H1 (cell line): ENCODE data around the gene ADD2. TPM values are rescaled to one million over a fixed set of nuclear protein-coding genes. Genes with fewer than 3 reads are reported as not detected.

ENCODE experiments used
- CTCF ChIA-PET: fragments of 300-600 bp; sonication (Branson Sonifier 250); formaldehyde crosslinking; loops from one replicate; lab custom pipeline; 2021; ENCODE audit not compliant: partially characterized antibody; lab: Charles Lee
- POLR2A ChIA-PET: fragments of 300-600 bp; sonication (Branson Sonifier 250); formaldehyde crosslinking; loops from one replicate; lab custom pipeline; 2021; ENCODE audit warnings: inconsistent platforms; ENCODE audit not compliant: partially characterized antibody; lab: Charles Lee
- DNase-seq, 2 experiments: peaks; one replicate each; pipeline versions ENCODE4 v3.0.0 to v3.0.0-alpha.2; 2010 to 2022; ENCODE audit warnings: low spot score in 2 of 2, low read depth in 1 of 2, mixed read lengths in 1 of 2
- FAIRE-seq: peaks from 2 replicates; lab custom pipeline; 2011; peaks lifted over from hg19 to GRCh38; lab: Jason Lieb, UNC
- H2AFZ ChIP-seq: 2 replicates; pipeline ENCODE4 v1.8.1; 2012; ENCODE audit warnings: low read length, inconsistent platforms
- H2AK5ac ChIP-seq: 2 replicates; pipeline ENCODE4 v1.6.1; 2013; ENCODE audit warnings: low read depth, low read length
- H2BK120ac ChIP-seq: replicated peaks from 2 replicates; pipeline ENCODE3; 2013; ENCODE audit warnings: low read depth, low read length, inconsistent platforms
- H2BK12ac ChIP-seq: 2 replicates; pipeline ENCODE4 v1.6.1; 2013; ENCODE audit warnings: low read depth, low read length
- H2BK15ac ChIP-seq: 2 replicates; pipeline ENCODE4 v1.6.1; 2013; ENCODE audit warnings: low read length
- H2BK20ac ChIP-seq: 2 replicates; pipeline ENCODE4 v1.6.1; 2013; ENCODE audit warnings: low read length
- H2BK5ac ChIP-seq: 2 replicates; pipeline ENCODE4 v1.6.1; 2013; ENCODE audit warnings: low read depth, low read length
- H3K14ac ChIP-seq: 2 replicates; pipeline ENCODE4 v1.6.1; 2013; ENCODE audit warnings: inconsistent platforms; ENCODE audit not compliant: insufficient read length
- H3K18ac ChIP-seq: 2 replicates; pipeline ENCODE4 v1.6.1; 2013; ENCODE audit warnings: low read length; ENCODE audit errors: extremely low read depth
- H3K23ac ChIP-seq: 2 replicates; pipeline ENCODE4 v1.6.1; 2013; ENCODE audit warnings: inconsistent platforms; ENCODE audit not compliant: insufficient read length
- H3K23me2 ChIP-seq: 2 replicates; pipeline ENCODE4 v1.6.1; 2013; ENCODE audit warnings: low read depth, low read length
- H3K27ac ChIP-seq: 2 replicates; pipeline ENCODE4 v1.6.1; 2011; ENCODE audit warnings: low read depth, low read length, inconsistent platforms
- H3K27me3 ChIP-seq, 4 experiments: replicated peaks in 1 of 4; 1 replicate in 1 of 4; 2 replicates in 3 of 4; pipeline versions ENCODE4 v1.6.1 to v1.8.1; 2011 to 2013; ENCODE audit warnings: low read length in 3 of 4, mild to moderate bottlenecking in 3 of 4, inconsistent platforms in 2 of 4, mixed read lengths in 2 of 4, moderate library complexity in 1 of 4; ENCODE audit not compliant: control insufficient read depth in 3 of 4, insufficient read depth in 3 of 4; ENCODE audit errors: extremely low read depth in 1 of 4
- H3K36me3 ChIP-seq, 4 experiments: 2 replicates each; pipeline versions ENCODE4 v1.6.1 to v1.8.1; 2011 to 2013; ENCODE audit warnings: mild to moderate bottlenecking in 4 of 4, low read length in 3 of 4, moderate library complexity in 2 of 4, control low read depth in 1 of 4, inconsistent platforms in 1 of 4; ENCODE audit not compliant: insufficient read depth in 4 of 4, control insufficient read depth in 2 of 4
- H3K4ac ChIP-seq: replicated peaks from 2 replicates; pipeline ENCODE3; 2013; ENCODE audit warnings: low read length, low read depth, mixed read lengths, inconsistent platforms; ENCODE audit not compliant: insufficient read length
- H3K4me1 ChIP-seq, 4 experiments: replicated peaks in 1 of 4; 1 replicate in 1 of 4; 2 replicates in 3 of 4; pipeline versions ENCODE4 v1.6.1 to v1.8.1; 2011 to 2013; ENCODE audit warnings: low read length in 3 of 4, inconsistent platforms in 2 of 4, mixed read lengths in 1 of 4; ENCODE audit not compliant: insufficient read depth in 4 of 4, control insufficient read depth in 3 of 4
- H3K4me2 ChIP-seq, 2 experiments: 2 replicates each; pipeline versions ENCODE4 v1.6.1 to v1.8.1; 2011 to 2013; ENCODE audit warnings: low read depth in 2 of 2, low read length in 2 of 2, control low read depth in 1 of 2, inconsistent platforms in 1 of 2, mild to moderate bottlenecking in 1 of 2; ENCODE audit not compliant: insufficient read depth in 1 of 2
- H3K4me3 ChIP-seq, 4 experiments: fragments of 200-600, 300-600 bp in 1 of 4; sonication (generic), shearing (Covaris generic), sonication (Bioruptor Twin) in 1 of 4; 2 replicates each; pipeline versions ENCODE4 v1.5.1 to v1.8.1; 2011 to 2016; ENCODE audit warnings: low read length in 4 of 4, low read depth in 3 of 4, control low read depth in 2 of 4, inconsistent platforms in 2 of 4, mild to moderate bottlenecking in 2 of 4, mixed read lengths in 1 of 4, moderate library complexity in 1 of 4; ENCODE audit not compliant: insufficient read depth in 2 of 4; ENCODE audit errors: extremely low read depth in 1 of 4
- H3K56ac ChIP-seq: replicated peaks from 2 replicates; pipeline ENCODE3; 2013; ENCODE audit warnings: low read depth, mild to moderate bottlenecking, mixed read lengths, low read length, inconsistent platforms; ENCODE audit not compliant: insufficient read length
- H3K79me1 ChIP-seq: 2 replicates; pipeline ENCODE4 v1.6.1; 2013; ENCODE audit warnings: low read depth, low read length, control low read depth
- H3K79me2 ChIP-seq, 2 experiments: 2 replicates each; pipeline versions ENCODE4 v1.6.1 to v1.8.1; 2012 to 2013; ENCODE audit warnings: low read length in 2 of 2, mild to moderate bottlenecking in 2 of 2, inconsistent platforms in 1 of 2; ENCODE audit not compliant: insufficient read depth in 2 of 2, control insufficient read depth in 1 of 2
- H3K9ac ChIP-seq, 4 experiments: replicated peaks in 1 of 4; 1 replicate in 1 of 4; 2 replicates in 3 of 4; pipeline versions ENCODE4 v1.6.1 to v1.8.1; 2011 to 2013; ENCODE audit warnings: low read depth in 3 of 4, low read length in 3 of 4, control low read depth in 2 of 4, mild to moderate bottlenecking in 2 of 4, moderate library complexity in 2 of 4, inconsistent platforms in 1 of 4; ENCODE audit errors: extremely low read depth in 1 of 4
- H3K9me3 ChIP-seq, 2 experiments: 2 replicates each; pipeline versions ENCODE4 v1.6.1 to v1.8.1; 2012 to 2013; ENCODE audit warnings: mild to moderate bottlenecking in 2 of 2, moderate library complexity in 2 of 2, control low read depth in 1 of 2, inconsistent platforms in 1 of 2, low read depth in 1 of 2, low read length in 1 of 2, mixed read lengths in 1 of 2; ENCODE audit not compliant: insufficient read depth in 2 of 2
- H4K20me1 ChIP-seq, 2 experiments: replicated peaks in 1 of 2; 2 replicates each; pipeline versions ENCODE3 to v1.8.1; 2011 to 2013; ENCODE audit warnings: inconsistent platforms in 2 of 2, low read length in 2 of 2, mild to moderate bottlenecking in 1 of 2; ENCODE audit not compliant: insufficient read depth in 2 of 2, control insufficient read depth in 1 of 2
- H4K5ac ChIP-seq: 2 replicates; pipeline ENCODE4 v1.6.1; 2013; ENCODE audit warnings: low read length, low read depth, mixed read lengths, inconsistent platforms; ENCODE audit not compliant: insufficient read length
- H4K8ac ChIP-seq: 2 replicates; pipeline ENCODE4 v1.8.0; 2013; ENCODE audit warnings: mild to moderate bottlenecking, moderate library complexity, low read length, inconsistent platforms; ENCODE audit not compliant: insufficient read depth; ENCODE audit errors: extremely low read depth
- H4K91ac ChIP-seq: replicated peaks from 2 replicates; pipeline ENCODE3; 2013; ENCODE audit warnings: low read length, mixed read lengths, inconsistent platforms; ENCODE audit not compliant: insufficient read length
- ASH2L ChIP-seq: fragments of 200-600, 300-600 bp; sonication (generic); IDR thresholded peaks from one replicate; pipeline ENCODE4 v1.7.1; 2017; ENCODE audit warnings: low read length
- ATF3 ChIP-seq: IDR thresholded peaks from 2 replicates; pipeline ENCODE4 v1.6.1; 2011; ENCODE audit warnings: low read depth, mild to moderate bottlenecking, low read length; ENCODE audit not compliant: insufficient read depth
- BRCA1 ChIP-seq: IDR thresholded peaks from 2 replicates; pipeline ENCODE4 v1.6.1; 2012; ENCODE audit warnings: low read depth, low read length, improper control_type of control experiment
- CBX8 ChIP-seq: fragments of 300-800, 300-1000 bp; sonication (generic); IDR thresholded peaks from 2 replicates; pipeline ENCODE4 v1.7.1; 2016; ENCODE audit warnings: low read depth, low read length, borderline replicate concordance
- CTBP2 ChIP-seq: IDR thresholded peaks from 2 replicates; pipeline ENCODE4 v1.7.0; 2011; ENCODE audit warnings: borderline replicate concordance, mild to moderate bottlenecking, moderate library complexity, mixed read lengths, low read length; ENCODE audit not compliant: insufficient read depth, insufficient read length
- E2F6 ChIP-seq: IDR thresholded peaks from 2 replicates; pipeline ENCODE4 v1.6.1; 2012; ENCODE audit warnings: inconsistent platforms
- EP300 ChIP-seq, 2 experiments: IDR thresholded peaks; 1 replicate in 1 of 2; 2 replicates in 1 of 2; pipeline ENCODE4 v1.6.1; 2011 to 2012; ENCODE audit warnings: low read depth in 2 of 2, low read length in 2 of 2, mild to moderate bottlenecking in 2 of 2, borderline replicate concordance in 1 of 2, inconsistent platforms in 1 of 2, moderate library complexity in 1 of 2
- GTF2F1 ChIP-seq: IDR thresholded peaks from 2 replicates; pipeline ENCODE4 v1.6.1; 2012; ENCODE audit warnings: low read depth, low read length, improper control_type of control experiment, borderline replicate concordance
- RFX5 ChIP-seq: IDR thresholded peaks from 2 replicates; pipeline ENCODE4 v1.6.1; 2011; ENCODE audit warnings: low read depth, low read length, improper control_type of control experiment, borderline replicate concordance
- SIRT6 ChIP-seq: IDR thresholded peaks from one replicate; pipeline ENCODE4 v1.7.1; 2012; ENCODE audit warnings: low read length, inconsistent platforms
- SRF ChIP-seq: IDR thresholded peaks from 2 replicates; pipeline ENCODE4 v1.6.1; 2011; ENCODE audit warnings: mild to moderate bottlenecking, low read depth, low read length, moderate library complexity
- SUZ12 ChIP-seq: fragments of 200-600 bp; sonication (generic); IDR thresholded peaks from 2 replicates; pipeline ENCODE4 v1.6.1; 2012; ENCODE audit warnings: mild to moderate bottlenecking, inconsistent platforms, low read length, moderate library complexity, mixed read lengths
- WGBS, 2 experiments: shearing (Covaris generic) in 1 of 2; methylation state at CpG; one replicate each; pipeline versions ENCODE4 v1.1.6 to v1.1.7; 2013 to 2015; ENCODE audit warnings: low lambda C conversion rate in 2 of 2, mixed read lengths in 2 of 2, inconsistent platforms in 1 of 2, low coverage in 1 of 2, missing lambda C conversion rate in 1 of 2; ENCODE audit not compliant: insufficient replicate concordance in 2 of 2, insufficient coverage in 1 of 2, insufficient read length in 1 of 2; ENCODE audit errors: extremely low coverage in 1 of 2, missing lambda C conversion rate in 1 of 2; 5-methylcytosine and 5-hydroxymethylcytosine counted together
- polyA plus RNA-seq, 7 experiments: library from polyadenylated mRNA; depleted of rRNA in 3 of 7; stranded (reverse) in 5 of 7; unstranded in 2 of 7; fragments of >200 nt in 5 of 7; fragments of 200-250 nt in 2 of 7; gene quantifications; 1 replicate in 5 of 7; 2 replicates in 1 of 7; 4 replicates in 1 of 7; pipeline versions ENCODE4 v1.2.1 to v1.2.3, GENCODE V29; 2011 to 2013; ENCODE audit warnings: missing spikeins in 2 of 7, mixed read lengths in 2 of 7
- total RNA-seq: library from RNA; stranded (reverse); fragmentation: NEBNext Ultra II Directional; extraction: Animal tissue kit (Norgen Biotek cat#: 25700); gene quantifications from 2 replicates; pipeline ENCODE4 v1.2.1, GENCODE V29; 2021

The ADD2 gene
- total and polyA plus RNA-seq, 2 of the 8 experiments (the other 6 are each of a cell fraction or from before 2014, with no cell fraction given) = 58.5 to 170 TPM

- H3K27me3 ChIP-seq = no peaks in the 10 kb centered on the region
- FAIRE-seq = no peak
- TF ChIP-seq SRF (no peak), SIRT6 (no peak), ASH2L (no peak), SUZ12 (no peak), ATF3 (no peak), BRCA1 (no peak), E2F6 (no peak), GTF2F1 (no peak), CBX8 (no peak), RFX5 (no peak), CTBP2 (no peak), EP300 (IDR thresholded peaks at IDR 0.05; ENCODE audit: borderline replicate concordance in 1 of 2, low read depth in 2 of 2, low read length in 2 of 2) (no peak)
These were observed 1.4 kb upstream of the ADD2 start for GRCh38 chr2:70769450-70769849.

More at GRCh38 chr2:70769450-70769849, 1.4 kb upstream of the ADD2 start:
- Histone ChIP-seq H3K14ac (no peak overlapping the region), H3K18ac (no peak overlapping the region), H4K20me1 (peaks cover 0 to 1% of the 10 kb centered on the region in 2 experiments), H3K9me3 (no peaks in the 10 kb centered on the region), H3K56ac (no peak overlapping the region), H2BK15ac (no peak overlapping the region), H4K5ac (no peak overlapping the region), H2BK120ac (no peak overlapping the region), H3K4me3 (no peak overlapping the region), H3K23me2 (peaks cover 3% of the 10 kb centered on the region), H3K9ac (no peak overlapping the region), H2BK12ac (peak overlapping the region; percentile 85; the same call in 1 of the 2 replicates), H3K4me2 (no peak overlapping the region; a peak in 1 of 4 replicates), H3K4ac (no peak overlapping the region), H3K23ac (no peak overlapping the region), H2BK5ac (no peak overlapping the region; the same call in 1 of the 2 replicates), H4K8ac (no peak overlapping the region), H3K4me1 (peaks cover 6 to 22% (median 14%) of the 10 kb centered on the region in 4 experiments; a peak in 6 of 7 replicates), H3K27ac (no peak overlapping the region), H3K36me3 (no peaks in the 10 kb centered on the region), H3K79me2 (peaks cover 15 to 24% of the 10 kb centered on the region in 2 experiments), H3K79me1 (no peaks in the 10 kb centered on the region), H2BK20ac (no peak overlapping the region), H2AK5ac (no peak overlapping the region), H2AFZ (no peak overlapping the region), H4K91ac (no peak overlapping the region)
- CTCF ChIA-PET = interaction anchor here (0.6 to 4.5 kb wide), 31 partner anchors 9 to 466 kb away, joined by 3 to 67 read pairs (median 4); partner anchors contain the start of gene FIGLA
- no peak for DNase-seq
- POLR2A ChIA-PET = interaction anchor here (0.6 to 2.6 kb wide), 8 partner anchors 11 to 490 kb away, joined by 3 to 15 read pairs (median 5); no protein-coding TSS in a partner anchor
- WGBS, 2 experiments = 71% methylated on average over 2 of the region's 2 CpGs; no CpG with 5 or more reads in 1 of the 2 experiments
